NB4 (cell line): Measurements from ENCODE around the gene MPHOSPH6.

Experiments
- DNase-seq: peaks from one replicate; pipeline ENCODE4 v3.0.0; 2010; ENCODE audit warnings: low read depth
- H3K4me3 ChIP-seq: one replicate; pipeline ENCODE4 v1.5.1; 2011; ENCODE audit warnings: mild to moderate bottlenecking, low read depth, low read length, moderate library complexity
- CTCF ChIP-seq: IDR thresholded peaks from one replicate; pipeline ENCODE4 v1.5.1; 2012; ENCODE audit warnings: low read depth, low read length
- MAX ChIP-seq: IDR thresholded peaks from 2 replicates; pipeline ENCODE4 v1.6.1; 2011; ENCODE audit warnings: low read depth, low read length
- MYC ChIP-seq: IDR thresholded peaks from 2 replicates; pipeline ENCODE4 v1.6.1; 2011; ENCODE audit warnings: low read depth, low read length
- POLR2A ChIP-seq: IDR thresholded peaks from 2 replicates; pipeline ENCODE4 v1.6.1; 2011; ENCODE audit warnings: mild to moderate bottlenecking; ENCODE audit not compliant: insufficient read length; ENCODE audit errors: extremely low read depth

The MPHOSPH6 gene

GRCh38 chr16:82181461-82182185 is 11.6 kb upstream of the MPHOSPH6 start:
- H3K4me3 ChIP-seq = no peak overlapping the region
- no peak for DNase-seq
- no peak for TF ChIP-seq CTCF
- TF ChIP-seq MYC = no peak
- no peak for TF ChIP-seq POLR2A
- TF ChIP-seq MAX = no peak

- TF ChIP-seq MAX (no peak), MYC (no peak), CTCF (no peak)
- no peak for DNase-seq
- H3K4me3 ChIP-seq = no peak overlapping the region
Observed at GRCh38 chr16:82178352-82178751, 8.3 kb upstream of the MPHOSPH6 start.

- TF ChIP-seq CTCF = no peak
- TF ChIP-seq POLR2A = no peak
- no peak for TF ChIP-seq MAX
- no peak for TF ChIP-seq MYC
- H3K4me3 ChIP-seq = no peak overlapping the region
- no peak for DNase-seq
Observed at GRCh38 chr16:82177555-82177954, 7.5 kb upstream of the MPHOSPH6 start.

- no peak overlapping the region for H3K4me3 ChIP-seq
- TF ChIP-seq CTCF (no peak), MYC (no peak), POLR2A (no peak), MAX (no peak)
- no peak for DNase-seq
Observed at GRCh38 chr16:82176204-82176603, 6.2 kb upstream of the MPHOSPH6 start.

- H3K4me3 ChIP-seq = no peak overlapping the region
- TF ChIP-seq MYC (no peak), CTCF (no peak), POLR2A (no peak), MAX (no peak)
- peak; percentile 12 for DNase-seq
Observed at GRCh38 chr16:82175627-82176026, 5.6 kb upstream of the MPHOSPH6 start.

GRCh38 chr16:82167670-82168069 is 2.4 kb downstream of the MPHOSPH6 start:
- DNase-seq = no peak
- H3K4me3 ChIP-seq = no peak overlapping the region
- TF ChIP-seq MAX (no peak), MYC (no peak), POLR2A (no peak), CTCF (no peak)
